ENCODE results near the gene TLL2. TPM values are rescaled to one million over a fixed set of nuclear protein-coding genes. Genes with fewer than 3 reads are reported as not detected.

TLL2 gene
- total RNA-seq, 1 donor from 2014 or later, result 1.9 TPM

- peaks cover under 1% of the 10 kb centered on the region for H3K4me1 Mint-ChIP-seq (ENCODE audit: low read depth)
- H3K36me3 Mint-ChIP-seq (ENCODE audit: low read depth), result no peaks in the 10 kb centered on the region
- H3K9me3 Mint-ChIP-seq (ENCODE audit: low read depth), result no peaks in the 10 kb centered on the region
- DNase-seq (ENCODE audit: low spot score), result no peak
- H3K27me3 Mint-ChIP-seq (ENCODE audit: low read depth), result peaks cover 25% of the 10 kb centered on the region
- H3K4me3 Mint-ChIP-seq (ENCODE audit: unreplicated experiment), result no peak overlapping the region
- no peak for TF ChIP-seq CTCF (IDR thresholded peaks at IDR 0.05)
- no peak overlapping the region for H3K27ac Mint-ChIP-seq (ENCODE audit: unreplicated experiment)
Measured at GRCh38 chr10:96360766-96361165, 153.0 kb downstream of the TLL2 start.

- Mint-ChIP-seq H3K4me3 (ENCODE audit: unreplicated experiment) (no peak overlapping the region), H3K27me3 (ENCODE audit: low read depth) (peaks cover 29% of the 10 kb centered on the region), H3K4me1 (ENCODE audit: low read depth) (no peaks in the 10 kb centered on the region), H3K9me3 (ENCODE audit: low read depth) (no peaks in the 10 kb centered on the region), H3K27ac (ENCODE audit: unreplicated experiment) (no peak overlapping the region), H3K36me3 (ENCODE audit: low read depth) (no peaks in the 10 kb centered on the region)
- no peak for TF ChIP-seq CTCF (IDR thresholded peaks at IDR 0.05)
- no peak for DNase-seq (ENCODE audit: low spot score)
Measured at GRCh38 chr10:96360331-96360730, 153.4 kb downstream of the TLL2 start.

- H3K9me3 Mint-ChIP-seq (ENCODE audit: low read depth), result no peaks in the 10 kb centered on the region
- H3K4me3 Mint-ChIP-seq (ENCODE audit: unreplicated experiment), result no peak overlapping the region
- H3K4me1 Mint-ChIP-seq (ENCODE audit: low read depth), result no peaks in the 10 kb centered on the region
- peaks cover 33% of the 10 kb centered on the region for H3K27me3 Mint-ChIP-seq (ENCODE audit: low read depth)
- H3K36me3 Mint-ChIP-seq (ENCODE audit: low read depth), result no peaks in the 10 kb centered on the region
- no peak for DNase-seq (ENCODE audit: low spot score)
- no peak for TF ChIP-seq CTCF (IDR thresholded peaks at IDR 0.05)
- no peak overlapping the region for H3K27ac Mint-ChIP-seq (ENCODE audit: unreplicated experiment)
Measured at GRCh38 chr10:96359616-96360015, 154.1 kb downstream of the TLL2 start.

- no peaks in the 10 kb centered on the region for H3K4me1 Mint-ChIP-seq (ENCODE audit: low read depth)
- H3K9me3 Mint-ChIP-seq (ENCODE audit: low read depth), result no peaks in the 10 kb centered on the region
- no peak for TF ChIP-seq CTCF (IDR thresholded peaks at IDR 0.05)
- H3K4me3 Mint-ChIP-seq (ENCODE audit: unreplicated experiment), result no peak within 1 kb of the TSS
- peaks cover 33% of the 10 kb centered on the region for H3K27me3 Mint-ChIP-seq (ENCODE audit: low read depth)
- DNase-seq (ENCODE audit: low spot score), result no peak
- no peaks in the 10 kb centered on the region for H3K36me3 Mint-ChIP-seq (ENCODE audit: low read depth)
- H3K27ac Mint-ChIP-seq (ENCODE audit: unreplicated experiment), result no peak within 1 kb of the TSS
Measured at GRCh38 chr10:96358851-96359540, 154.7 kb downstream of the TLL2 start, which contains the start of gene OPALIN. TSS of gene OPALIN (minus strand) at chr10:96359002. CDS start at chr10:96358896, 106 bp downstream.

- Mint-ChIP-seq H3K27ac (ENCODE audit: unreplicated experiment) (no peak overlapping the region), H3K4me1 (ENCODE audit: low read depth) (no peaks in the 10 kb centered on the region), H3K36me3 (ENCODE audit: low read depth) (no peaks in the 10 kb centered on the region), H3K27me3 (ENCODE audit: low read depth) (peaks cover 40% of the 10 kb centered on the region), H3K4me3 (ENCODE audit: unreplicated experiment) (no peak overlapping the region), H3K9me3 (ENCODE audit: low read depth) (no peaks in the 10 kb centered on the region)
- no peak for DNase-seq (ENCODE audit: low spot score)
- no peak for TF ChIP-seq CTCF (IDR thresholded peaks at IDR 0.05)
Measured at GRCh38 chr10:96357038-96357620, 156.6 kb downstream of the TLL2 start.
